ENCODE results near the gene DHX8. TPM values are rescaled to one million over a fixed set of nuclear protein-coding genes. Genes with fewer than 3 reads are reported as not detected.

DHX8 gene
- total RNA-seq, 1 experiment from 2014 or later: 54.1 TPM

DNA sequence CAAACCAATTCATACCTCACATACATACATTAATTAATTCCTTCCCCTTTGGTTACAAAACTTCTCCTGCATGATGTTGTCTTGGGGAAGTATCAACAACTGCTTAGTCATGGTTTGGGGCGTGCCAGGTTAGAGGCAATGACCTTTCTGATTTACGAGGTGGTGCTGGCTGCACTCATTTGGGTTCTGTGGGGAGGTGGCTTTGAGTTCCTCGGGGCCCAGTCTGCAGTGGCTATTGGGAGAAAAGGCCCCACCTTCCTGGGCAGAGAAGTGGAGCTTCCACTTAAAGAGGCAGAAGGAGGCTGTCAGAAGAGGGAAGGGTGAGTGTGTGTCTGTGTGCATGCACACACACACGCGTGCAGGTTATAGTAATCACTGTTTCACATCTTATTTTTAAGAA lies 72.5 kb downstream of the DHX8 start:
- Histone ChIP-seq H2AFZ (ENCODE audit: low read length) (no peak overlapping the region), H3T11ph (ENCODE audit: low read length) (no peak overlapping the region), H3K9ac (ENCODE audit: extremely low read depth, insufficient read length, low read length) (no peak overlapping the region), H4K5ac (ENCODE audit: insufficient read length, low read depth, low read length) (no peak overlapping the region), H3K4me2 (ENCODE audit: insufficient read depth, insufficient read length, low read length) (no peak overlapping the region), H3K79me2 (ENCODE audit: insufficient read depth, low read length) (no peaks in the 10 kb centered on the region), H3K4me1 (ENCODE audit: insufficient read depth, low read length) (peaks cover 10% of the 10 kb centered on the region), H3K14ac (ENCODE audit: insufficient read depth, low read length) (no peak overlapping the region), H3K27me3 (ENCODE audit: insufficient read depth, low read length) (no peaks in the 10 kb centered on the region; the same call in 1 of the 2 replicates), H2BK20ac (ENCODE audit: low read depth, low read length, poor library complexity, severe bottlenecking) (no peak overlapping the region), H2AK5ac (ENCODE audit: insufficient read length, low read length) (no peak overlapping the region), H3K79me1 (ENCODE audit: insufficient read depth, low read depth, low read length, poor library complexity, severe bottlenecking) (no peaks in the 10 kb centered on the region), H2BK12ac (ENCODE audit: insufficient read length, low read depth, low read length) (no peak overlapping the region), H4K20me1 (ENCODE audit: control insufficient read depth, insufficient read depth, insufficient read length) (no peaks in the 10 kb centered on the region), H3K18ac (ENCODE audit: insufficient read length, low read depth, low read length) (no peak overlapping the region), H2BK5ac (ENCODE audit: insufficient read length, low read length) (no peak overlapping the region), H3K4ac (ENCODE audit: low read depth, low read length) (no peak overlapping the region), H3K9me3 (ENCODE audit: control insufficient read depth, low read depth, low read length) (no peaks in the 10 kb centered on the region), H4K8ac (replicated peaks; ENCODE audit: insufficient read length, low read depth, low read length) (no peak overlapping the region), H4K91ac (ENCODE audit: insufficient read length, low read depth, low read length) (no peak overlapping the region), H2BK120ac (ENCODE audit: low read depth, low read length, poor library complexity, severe bottlenecking) (no peak overlapping the region), H3K27ac (ENCODE audit: insufficient read length, low read depth, low read length) (no peak overlapping the region), H3K23ac (ENCODE audit: insufficient read length, low read depth, low read length) (no peak overlapping the region), H3K23me2 (ENCODE audit: insufficient read length, low read depth, low read length, poor library complexity, severe bottlenecking) (no peaks in the 10 kb centered on the region), H2BK15ac (ENCODE audit: low read depth, low read length) (no peak overlapping the region), H3K56ac (ENCODE audit: insufficient read length, low read depth, low read length) (no peak overlapping the region)
- Mint-ChIP-seq H3K36me3 (ENCODE audit: insufficient read depth in 1 of 3, low read depth in 3 of 3) (peaks cover 0 to 4% (median 1%) of the 10 kb centered on the region in 3 experiments; a peak in 2 of 7 replicates), H3K27ac (peak overlapping the region in 1 of 3 experiments; percentile 86; a peak in 2 of 7 replicates), H3K4me3 (no peak overlapping the region), H3K4me1 (peaks cover 33% of the 10 kb centered on the region in 2 experiments), H3K27me3 (ENCODE audit: low read depth) (peaks cover 13% of the 10 kb centered on the region), H3K9me3 (peaks cover 0 to 3% of the 10 kb centered on the region in 2 experiments; a peak in 2 of 5 replicates)
- no CpG with 5 or more reads among the region's 5 CpGs for WGBS (ENCODE audit: extremely low coverage, insufficient read length, low lambda C conversion rate)
- TF ChIP-seq, protein P1, sequence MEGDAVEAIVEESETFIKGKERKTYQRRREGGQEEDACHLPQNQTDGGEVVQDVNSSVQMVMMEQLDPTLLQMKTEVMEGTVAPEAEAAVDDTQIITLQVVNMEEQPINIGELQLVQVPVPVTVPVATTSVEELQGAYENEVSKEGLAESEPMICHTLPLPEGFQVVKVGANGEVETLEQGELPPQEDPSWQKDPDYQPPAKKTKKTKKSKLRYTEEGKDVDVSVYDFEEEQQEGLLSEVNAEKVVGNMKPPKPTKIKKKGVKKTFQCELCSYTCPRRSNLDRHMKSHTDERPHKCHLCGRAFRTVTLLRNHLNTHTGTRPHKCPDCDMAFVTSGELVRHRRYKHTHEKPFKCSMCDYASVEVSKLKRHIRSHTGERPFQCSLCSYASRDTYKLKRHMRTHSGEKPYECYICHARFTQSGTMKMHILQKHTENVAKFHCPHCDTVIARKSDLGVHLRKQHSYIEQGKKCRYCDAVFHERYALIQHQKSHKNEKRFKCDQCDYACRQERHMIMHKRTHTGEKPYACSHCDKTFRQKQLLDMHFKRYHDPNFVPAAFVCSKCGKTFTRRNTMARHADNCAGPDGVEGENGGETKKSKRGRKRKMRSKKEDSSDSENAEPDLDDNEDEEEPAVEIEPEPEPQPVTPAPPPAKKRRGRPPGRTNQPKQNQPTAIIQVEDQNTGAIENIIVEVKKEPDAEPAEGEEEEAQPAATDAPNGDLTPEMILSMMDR (conservative IDR thresholded peaks at IDR 0.05): no peak
- DNase-seq: no peak

Measured in H9 (cell line).